Transverse colon (tissue), 4 donors: ENCODE data around the gene PLEKHM2. TPM values are rescaled to one million over a fixed set of nuclear protein-coding genes. Genes with fewer than 3 reads are reported as not detected.
"Not testable (repeated sequence)": the region's sequence is repeated elsewhere in the genome, so short reads cannot be mapped to it uniquely, and the experiment has no call there.

Experiments
- DNase-seq: peaks from one replicate; pipeline ENCODE4 v3.0.0-alpha.2; 2019
- H3K27ac ChIP-seq, 4 donors: fragments of 200-600 bp; sonication (generic); 2 replicates each; pipeline ENCODE4 v1.5.1; 2016 to 2018; ENCODE audit warnings: inconsistent platforms in 4 of 4
- H3K27me3 ChIP-seq: fragments of 200-600 bp; sonication (generic); 2 replicates; pipeline ENCODE4 v1.5.1; 2017; ENCODE audit warnings: inconsistent platforms
- H3K36me3 ChIP-seq, 4 donors: fragments of 200-600 bp; sonication (generic); 2 replicates each; pipeline ENCODE4 v1.5.1; 2017 to 2019; ENCODE audit warnings: inconsistent platforms in 4 of 4
- H3K4me1 ChIP-seq, 4 donors: fragments of 200-600 bp; sonication (generic); 2 replicates each; pipeline ENCODE4 v1.5.1; 2017 to 2020; ENCODE audit warnings: inconsistent platforms in 4 of 4
- H3K4me3 ChIP-seq, 4 donors: fragments of 200-600 bp; sonication (generic); 1 replicate in 1 of 4; 2 replicates in 3 of 4; pipeline versions ENCODE4 v1.5.1 to v1.6.1; 2017 to 2019; ENCODE audit warnings: inconsistent platforms in 4 of 4
- H3K9me3 ChIP-seq, 2 donors: fragments of 200-600 bp; sonication (generic); 2 replicates each; pipeline ENCODE4 v1.5.1; 2017 to 2019; ENCODE audit warnings: inconsistent platforms in 2 of 2
- EP300 ChIP-seq: sonication (generic); formaldehyde crosslinking; IDR thresholded peaks from one replicate; pipeline ENCODE4 v1.6.1; 2017; ENCODE audit warnings: antibody characterized with exemption, low read depth
- POLR2A ChIP-seq: fragments of 450-650 bp; IDR thresholded peaks from one replicate; pipeline ENCODE4 v1.6.1; 2016; ENCODE audit warnings: antibody characterized with exemption, mild to moderate bottlenecking, moderate library complexity
- POLR2AphosphoS5 ChIP-seq, 3 donors: sonication (generic); formaldehyde crosslinking; IDR thresholded peaks; one replicate each; pipeline ENCODE4 v1.6.1; 2016; ENCODE audit warnings: antibody characterized with exemption in 3 of 3
- WGBS, 2 donors: methylation state at CpG; one replicate each; pipeline ENCODE4 v1.1.5; 2018; ENCODE audit warnings: low coverage in 1 of 2; 5-methylcytosine and 5-hydroxymethylcytosine counted together
- in situ Hi-C, 4 donors: fragments of 200-750 bp; cut with MboI; loops; one replicate each; pipeline versions ENCODE4 v1.15.0 to v1.15.1; 2017; ENCODE audit warnings: low sequenced_read_pairs in 3 of 4, low pct_ligation_motif_present in 1 of 4, low pct_unique_long_range_greater_than_20kb in 1 of 4
- intact Hi-C: fragments of 100-400 bp; cut with DNase I; formaldehyde crosslinking; loops from one replicate; pipeline ENCODE4 v1.15.1; 2023; ENCODE audit warnings: low total_unique reads
- total RNA-seq, 4 donors: library from RNA; depleted of rRNA; stranded (reverse); fragments of >200 nt; gene quantifications; one replicate each; pipeline ENCODE4 v1.1.0, GENCODE V29; 2016
- TF ChIP-seq, protein P1 (sequence below), 5 experiments: fragments of 200-600 bp in 3 of 5; fragments of 450-650 bp in 2 of 5; sonication (generic) in 3 of 5; IDR thresholded peaks; 1 replicate in 2 of 5; 2 replicates in 3 of 5; pipeline ENCODE4 v1.5.1; 2016 to 2017; ENCODE audit warnings: antibody characterized with exemption in 5 of 5, inconsistent platforms in 3 of 5, mild to moderate bottlenecking in 2 of 5, moderate library complexity in 1 of 5

PLEKHM2 gene
- total RNA-seq, 4 donors from 2014 or later: 27.7 to 40.3 (median 33.0) TPM

DNA sequence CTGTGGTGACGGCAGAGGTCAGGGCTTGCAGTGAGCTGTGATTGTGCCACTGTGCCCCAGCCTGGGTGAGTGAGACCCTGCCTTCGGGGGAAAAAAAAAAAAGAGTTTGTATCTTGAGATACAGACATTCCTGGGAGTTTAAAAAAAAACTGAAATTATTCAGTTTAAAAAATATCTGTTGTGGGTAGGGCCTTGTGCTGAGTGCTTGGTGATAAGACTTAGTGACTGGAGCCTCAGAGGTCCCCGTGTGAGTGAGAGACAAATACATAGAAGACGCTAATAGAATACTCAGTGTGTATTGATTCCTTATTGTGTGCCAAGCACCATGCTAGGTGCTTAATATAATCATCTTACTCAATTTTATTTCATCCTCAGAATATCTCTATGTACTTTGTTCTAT, 44.2 kb upstream of the PLEKHM2 start:
- H3K4me1 ChIP-seq: no peaks in the 10 kb centered on the region
- DNase-seq: no peak
- TF ChIP-seq POLR2AphosphoS5 (IDR thresholded peaks at IDR 0.05): no peak
- TF ChIP-seq POLR2A: no peak
- TF ChIP-seq, protein P1, sequence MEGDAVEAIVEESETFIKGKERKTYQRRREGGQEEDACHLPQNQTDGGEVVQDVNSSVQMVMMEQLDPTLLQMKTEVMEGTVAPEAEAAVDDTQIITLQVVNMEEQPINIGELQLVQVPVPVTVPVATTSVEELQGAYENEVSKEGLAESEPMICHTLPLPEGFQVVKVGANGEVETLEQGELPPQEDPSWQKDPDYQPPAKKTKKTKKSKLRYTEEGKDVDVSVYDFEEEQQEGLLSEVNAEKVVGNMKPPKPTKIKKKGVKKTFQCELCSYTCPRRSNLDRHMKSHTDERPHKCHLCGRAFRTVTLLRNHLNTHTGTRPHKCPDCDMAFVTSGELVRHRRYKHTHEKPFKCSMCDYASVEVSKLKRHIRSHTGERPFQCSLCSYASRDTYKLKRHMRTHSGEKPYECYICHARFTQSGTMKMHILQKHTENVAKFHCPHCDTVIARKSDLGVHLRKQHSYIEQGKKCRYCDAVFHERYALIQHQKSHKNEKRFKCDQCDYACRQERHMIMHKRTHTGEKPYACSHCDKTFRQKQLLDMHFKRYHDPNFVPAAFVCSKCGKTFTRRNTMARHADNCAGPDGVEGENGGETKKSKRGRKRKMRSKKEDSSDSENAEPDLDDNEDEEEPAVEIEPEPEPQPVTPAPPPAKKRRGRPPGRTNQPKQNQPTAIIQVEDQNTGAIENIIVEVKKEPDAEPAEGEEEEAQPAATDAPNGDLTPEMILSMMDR (IDR thresholded peaks at IDR 0.05): no peak
- TF ChIP-seq EP300: no peak
- no peak overlapping the region for H3K4me3 ChIP-seq
- WGBS, 2 donors: 95 to 100% methylated on average over 3 to 4 of the region's 4 CpGs
- no peaks in the 10 kb centered on the region for H3K27me3 ChIP-seq
- no peaks in the 10 kb centered on the region for H3K9me3 ChIP-seq
- in situ Hi-C loops (no loop called here), intact Hi-C loops (no loop called here)
- H3K36me3 ChIP-seq: peaks cover 0 to 65% (median 24%) of the 10 kb centered on the region in 4 donors
- H3K27ac ChIP-seq: no peak overlapping the region

DNA sequence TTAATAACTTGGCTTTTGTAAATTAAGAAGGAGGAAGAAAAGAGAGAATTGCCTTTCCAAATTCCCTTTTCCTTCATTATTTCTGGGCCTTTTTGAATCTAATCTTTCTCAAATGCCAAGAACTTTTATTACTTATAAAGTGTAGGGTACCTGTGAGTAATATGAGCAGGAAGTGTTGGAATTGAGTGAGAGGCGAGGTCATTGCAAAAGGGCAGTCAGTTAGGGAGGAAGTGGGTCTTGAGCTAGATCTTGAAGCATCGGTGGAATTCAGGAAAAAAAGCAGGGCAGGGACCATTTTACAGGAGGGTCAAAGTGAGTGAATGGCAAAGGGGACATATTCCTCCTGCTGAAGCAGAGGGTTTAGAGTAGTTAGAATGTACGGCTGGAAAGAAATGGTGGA, 43.5 kb upstream of the PLEKHM2 start:
- 87% methylated on average over 3 of the region's 3 CpGs for WGBS, 2 donors
- DNase-seq: no peak
- Histone ChIP-seq H3K36me3 (peaks cover 0 to 64% (median 24%) of the 10 kb centered on the region in 4 donors), H3K27me3 (no peaks in the 10 kb centered on the region), H3K9me3 (no peaks in the 10 kb centered on the region), H3K4me3 (no peak overlapping the region), H3K4me1 (no peaks in the 10 kb centered on the region), H3K27ac (no peak overlapping the region)
- intact Hi-C loops: no loop called here
- in situ Hi-C loops: no loop called here
- TF ChIP-seq POLR2A: no peak
- no peak for TF ChIP-seq POLR2AphosphoS5 (IDR thresholded peaks at IDR 0.05)
- TF ChIP-seq, protein P1 (IDR thresholded peaks at IDR 0.05): no peak
- TF ChIP-seq EP300: no peak

DNA sequence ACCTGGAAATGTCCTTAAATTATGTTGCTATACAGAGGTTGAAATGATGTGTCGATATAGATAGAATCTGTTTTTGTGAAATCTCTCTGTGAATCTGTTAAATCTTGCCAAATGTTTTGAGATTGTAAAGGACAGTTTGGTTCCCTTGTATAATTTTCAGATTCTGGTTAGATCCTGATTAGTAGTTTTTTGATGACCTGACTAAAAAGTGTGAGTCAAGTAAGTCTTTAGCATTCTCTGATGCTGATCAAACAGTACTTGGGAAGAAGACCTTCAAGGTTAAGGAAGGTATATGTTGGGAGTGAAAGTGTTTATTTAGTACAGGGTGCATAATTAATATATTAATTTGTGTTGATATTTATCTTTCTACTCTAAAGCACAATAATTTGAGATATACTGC, 34.2 kb upstream of the PLEKHM2 start:
- intact Hi-C loops (no loop called here), in situ Hi-C loops (no loop called here)
- Histone ChIP-seq H3K4me3 (no peak overlapping the region), H3K9me3 (no peaks in the 10 kb centered on the region), H3K4me1 (no peaks in the 10 kb centered on the region), H3K27ac (no peak overlapping the region), H3K27me3 (no peaks in the 10 kb centered on the region), H3K36me3 (peaks cover 0 to 33% (median 9%) of the 10 kb centered on the region in 4 donors)
- no peak for DNase-seq
- 88 to 91% methylated on average over 1 of the region's 1 CpG for WGBS, 2 donors
- no peak for TF ChIP-seq EP300
- no peak for TF ChIP-seq POLR2AphosphoS5 (IDR thresholded peaks at IDR 0.05)

DNA sequence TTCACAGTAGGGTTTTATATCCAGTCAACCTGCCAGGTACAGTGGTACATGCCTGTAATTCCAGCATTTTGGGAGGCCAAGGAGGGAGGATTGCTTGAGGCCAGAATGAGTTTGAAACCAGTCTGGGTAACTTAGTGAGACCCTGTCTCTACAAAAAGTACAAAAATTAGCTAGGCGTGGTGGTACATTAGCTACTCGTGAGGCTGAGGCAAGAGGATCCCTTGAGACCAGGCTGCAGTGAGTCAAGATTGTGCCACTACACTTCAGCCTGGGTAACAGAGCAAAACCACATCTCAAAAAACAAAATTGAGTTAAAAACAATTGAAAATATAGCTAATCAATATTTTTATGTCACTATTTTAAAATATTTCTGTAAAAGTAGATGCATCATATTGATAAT, 33.7 kb upstream of the PLEKHM2 start:
- 84 to 100% methylated on average over 2 of the region's 2 CpGs for WGBS, 2 donors
- Histone ChIP-seq H3K27me3 (no peaks in the 10 kb centered on the region), H3K4me3 (no peak overlapping the region), H3K27ac (no peak overlapping the region), H3K36me3 (peaks cover 0 to 28% (median 6%) of the 10 kb centered on the region in 4 donors), H3K4me1 (no peaks in the 10 kb centered on the region), H3K9me3 (no peaks in the 10 kb centered on the region)
- TF ChIP-seq POLR2A (no peak), POLR2AphosphoS5 (IDR thresholded peaks at IDR 0.05) (no peak), EP300 (no peak)
- TF ChIP-seq, protein P1 (IDR thresholded peaks at IDR 0.05): no peak
- in situ Hi-C loops (no loop called here), intact Hi-C loops (no loop called here)
- no peak for DNase-seq

DNA sequence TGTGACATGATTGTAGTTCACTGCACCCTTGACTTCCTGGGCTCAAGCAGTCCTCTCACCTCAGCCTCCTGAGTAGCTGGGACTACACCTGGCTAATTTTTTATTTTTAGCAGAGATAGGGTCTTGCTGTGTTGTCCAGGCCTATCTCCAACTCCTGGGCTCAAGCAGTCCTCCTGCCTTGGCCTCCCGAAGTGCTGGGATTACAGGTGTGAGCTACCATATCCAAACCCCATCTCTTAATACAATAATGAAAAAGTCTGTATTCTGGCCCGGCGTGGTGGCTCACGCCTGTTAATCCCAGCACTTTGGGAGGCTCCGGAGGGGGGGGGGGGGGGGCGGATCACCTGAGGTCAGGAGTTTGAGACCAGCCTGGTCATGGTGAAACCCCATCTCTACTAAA, 32.0 kb upstream of the PLEKHM2 start:
- H3K9me3 ChIP-seq, H3K27ac ChIP-seq, H3K4me1 ChIP-seq, intact Hi-C loops, H3K4me3 ChIP-seq, H3K27me3 ChIP-seq, in situ Hi-C loops, DNase-seq: not testable (repeated sequence)
- 40 to 98% methylated on average over 1 to 6 of the region's 6 CpGs for WGBS, 2 donors
- peaks cover 0 to 26% (median 6%) of the 10 kb centered on the region in 4 donors for H3K36me3 ChIP-seq
